DMS53 treated with DMSO at 0.1 percent for 48 hours (cell line): ENCODE results near the gene PPP2R5D.
"Not testable (repeated sequence)": the region's sequence is repeated elsewhere in the genome, so short reads cannot be mapped to it uniquely, and the experiment has no call there.

Experiments used
- DNase-seq: peaks from one replicate; lab custom pipeline; 2025; ENCODE audit not compliant: unreplicated experiment; lab: John Stamatoyannopoulos, UW

Gene PPP2R5D

GRCh38 chr6:42984001-42984923, at the start of gene PPP2R5D:
Gene PPP2R5D, plus strand, starts transcription at chr6:42984570. Its CDS starts 108 bp downstream, at chr6:42984678.
- peak; percentile 99 for DNase-seq

GRCh38 chr6:42935322-42935721, 49.0 kb upstream of the PPP2R5D start:
- DNase-seq = no peak

GRCh38 chr6:42936398-42936797, 48.0 kb upstream of the PPP2R5D start:
- DNase-seq = no peak

GRCh38 chr6:42937548-42938427, 46.6 kb upstream of the PPP2R5D start:
- no peak for DNase-seq

- DNase-seq = no peak
Measured at GRCh38 chr6:42938428-42938796, 46.0 kb upstream of the PPP2R5D start.

GRCh38 chr6:42938987-42939809, 45.2 kb upstream of the PPP2R5D start:
- DNase-seq = no peak

GRCh38 chr6:42939810-42940167, 44.6 kb upstream of the PPP2R5D start:
- DNase-seq = no peak

GRCh38 chr6:42940493-42941045, 43.8 kb upstream of the PPP2R5D start:
- no peak for DNase-seq

GRCh38 chr6:42941356-42941755, 43.0 kb upstream of the PPP2R5D start:
- DNase-seq = not testable (repeated sequence)

- DNase-seq = no peak
Measured at GRCh38 chr6:42942444-42942843, 41.9 kb upstream of the PPP2R5D start.

GRCh38 chr6:42947950-42948349, 36.4 kb upstream of the PPP2R5D start:
- DNase-seq = no peak

- no peak for DNase-seq
Measured at GRCh38 chr6:42952389-42952788, 32.0 kb upstream of the PPP2R5D start.

GRCh38 chr6:42954405-42954804, 30.0 kb upstream of the PPP2R5D start:
- not testable (repeated sequence) for DNase-seq

GRCh38 chr6:42958125-42958524, 26.2 kb upstream of the PPP2R5D start:
- DNase-seq = no peak

GRCh38 chr6:42959917-42960242, 24.5 kb upstream of the PPP2R5D start:
- no peak for DNase-seq

GRCh38 chr6:42960243-42961019, 23.9 kb upstream of the PPP2R5D start, which contains the start of gene GNMT:
Gene GNMT, plus strand, starts transcription at chr6:42960754. Its CDS starts 14 bp downstream, at chr6:42960768.
- DNase-seq = peak; percentile 66

GRCh38 chr6:42961020-42961470, 23.3 kb upstream of the PPP2R5D start:
- DNase-seq = peak; percentile 14

GRCh38 chr6:42962096-42962495, 22.3 kb upstream of the PPP2R5D start:
- no peak for DNase-seq

GRCh38 chr6:42962502-42963178, 21.7 kb upstream of the PPP2R5D start:
- DNase-seq = no peak
